H1 (cell line): Measurements from ENCODE around the gene ANKRD13B. TPM values are rescaled to one million over a fixed set of nuclear protein-coding genes. Genes with fewer than 3 reads are reported as not detected.
A peak's percentile ranks its signal among the peaks of the same experiment; 100 is the strongest.

ENCODE experiments used
- CTCF ChIA-PET: fragments of 300-600 bp; sonication (Branson Sonifier 250); formaldehyde crosslinking; loops from one replicate; lab custom pipeline; 2021; ENCODE audit not compliant: partially characterized antibody; lab: Charles Lee
- POLR2A ChIA-PET: fragments of 300-600 bp; sonication (Branson Sonifier 250); formaldehyde crosslinking; loops from one replicate; lab custom pipeline; 2021; ENCODE audit warnings: inconsistent platforms; ENCODE audit not compliant: partially characterized antibody; lab: Charles Lee
- DNase-seq, 2 experiments: peaks; one replicate each; pipeline versions ENCODE4 v3.0.0 to v3.0.0-alpha.2; 2010 to 2022; ENCODE audit warnings: low spot score in 2 of 2, low read depth in 1 of 2, mixed read lengths in 1 of 2
- FAIRE-seq: peaks from 2 replicates; lab custom pipeline; 2011; peaks lifted over from hg19 to GRCh38; lab: Jason Lieb, UNC
- H2AFZ ChIP-seq: 2 replicates; pipeline ENCODE4 v1.8.1; 2012; ENCODE audit warnings: low read length, inconsistent platforms
- H2AK5ac ChIP-seq: 2 replicates; pipeline ENCODE4 v1.6.1; 2013; ENCODE audit warnings: low read depth, low read length
- H2BK120ac ChIP-seq: replicated peaks from 2 replicates; pipeline ENCODE3; 2013; ENCODE audit warnings: low read depth, low read length, inconsistent platforms
- H2BK12ac ChIP-seq: 2 replicates; pipeline ENCODE4 v1.6.1; 2013; ENCODE audit warnings: low read depth, low read length
- H2BK15ac ChIP-seq: 2 replicates; pipeline ENCODE4 v1.6.1; 2013; ENCODE audit warnings: low read length
- H2BK20ac ChIP-seq: 2 replicates; pipeline ENCODE4 v1.6.1; 2013; ENCODE audit warnings: low read length
- H2BK5ac ChIP-seq: 2 replicates; pipeline ENCODE4 v1.6.1; 2013; ENCODE audit warnings: low read depth, low read length
- H3K14ac ChIP-seq: 2 replicates; pipeline ENCODE4 v1.6.1; 2013; ENCODE audit warnings: inconsistent platforms; ENCODE audit not compliant: insufficient read length
- H3K18ac ChIP-seq: 2 replicates; pipeline ENCODE4 v1.6.1; 2013; ENCODE audit warnings: low read length; ENCODE audit errors: extremely low read depth
- H3K23ac ChIP-seq: 2 replicates; pipeline ENCODE4 v1.6.1; 2013; ENCODE audit warnings: inconsistent platforms; ENCODE audit not compliant: insufficient read length
- H3K23me2 ChIP-seq: 2 replicates; pipeline ENCODE4 v1.6.1; 2013; ENCODE audit warnings: low read depth, low read length
- H3K27ac ChIP-seq: 2 replicates; pipeline ENCODE4 v1.6.1; 2011; ENCODE audit warnings: low read depth, low read length, inconsistent platforms
- H3K27me3 ChIP-seq, 4 experiments: replicated peaks in 1 of 4; 1 replicate in 1 of 4; 2 replicates in 3 of 4; pipeline versions ENCODE4 v1.6.1 to v1.8.1; 2011 to 2013; ENCODE audit warnings: low read length in 3 of 4, mild to moderate bottlenecking in 3 of 4, inconsistent platforms in 2 of 4, mixed read lengths in 2 of 4, moderate library complexity in 1 of 4; ENCODE audit not compliant: control insufficient read depth in 3 of 4, insufficient read depth in 3 of 4; ENCODE audit errors: extremely low read depth in 1 of 4
- H3K36me3 ChIP-seq, 4 experiments: 2 replicates each; pipeline versions ENCODE4 v1.6.1 to v1.8.1; 2011 to 2013; ENCODE audit warnings: mild to moderate bottlenecking in 4 of 4, low read length in 3 of 4, moderate library complexity in 2 of 4, control low read depth in 1 of 4, inconsistent platforms in 1 of 4; ENCODE audit not compliant: insufficient read depth in 4 of 4, control insufficient read depth in 2 of 4
- H3K4ac ChIP-seq: replicated peaks from 2 replicates; pipeline ENCODE3; 2013; ENCODE audit warnings: low read length, low read depth, mixed read lengths, inconsistent platforms; ENCODE audit not compliant: insufficient read length
- H3K4me1 ChIP-seq, 4 experiments: replicated peaks in 1 of 4; 1 replicate in 1 of 4; 2 replicates in 3 of 4; pipeline versions ENCODE4 v1.6.1 to v1.8.1; 2011 to 2013; ENCODE audit warnings: low read length in 3 of 4, inconsistent platforms in 2 of 4, mixed read lengths in 1 of 4; ENCODE audit not compliant: insufficient read depth in 4 of 4, control insufficient read depth in 3 of 4
- H3K4me2 ChIP-seq, 2 experiments: 2 replicates each; pipeline versions ENCODE4 v1.6.1 to v1.8.1; 2011 to 2013; ENCODE audit warnings: low read depth in 2 of 2, low read length in 2 of 2, control low read depth in 1 of 2, inconsistent platforms in 1 of 2, mild to moderate bottlenecking in 1 of 2; ENCODE audit not compliant: insufficient read depth in 1 of 2
- H3K4me3 ChIP-seq, 4 experiments: fragments of 200-600, 300-600 bp in 1 of 4; sonication (generic), shearing (Covaris generic), sonication (Bioruptor Twin) in 1 of 4; 2 replicates each; pipeline versions ENCODE4 v1.5.1 to v1.8.1; 2011 to 2016; ENCODE audit warnings: low read length in 4 of 4, low read depth in 3 of 4, control low read depth in 2 of 4, inconsistent platforms in 2 of 4, mild to moderate bottlenecking in 2 of 4, mixed read lengths in 1 of 4, moderate library complexity in 1 of 4; ENCODE audit not compliant: insufficient read depth in 2 of 4; ENCODE audit errors: extremely low read depth in 1 of 4
- H3K56ac ChIP-seq: replicated peaks from 2 replicates; pipeline ENCODE3; 2013; ENCODE audit warnings: low read depth, mild to moderate bottlenecking, mixed read lengths, low read length, inconsistent platforms; ENCODE audit not compliant: insufficient read length
- H3K79me1 ChIP-seq: 2 replicates; pipeline ENCODE4 v1.6.1; 2013; ENCODE audit warnings: low read depth, low read length, control low read depth
- H3K79me2 ChIP-seq, 2 experiments: 2 replicates each; pipeline versions ENCODE4 v1.6.1 to v1.8.1; 2012 to 2013; ENCODE audit warnings: low read length in 2 of 2, mild to moderate bottlenecking in 2 of 2, inconsistent platforms in 1 of 2; ENCODE audit not compliant: insufficient read depth in 2 of 2, control insufficient read depth in 1 of 2
- H3K9ac ChIP-seq, 4 experiments: replicated peaks in 1 of 4; 1 replicate in 1 of 4; 2 replicates in 3 of 4; pipeline versions ENCODE4 v1.6.1 to v1.8.1; 2011 to 2013; ENCODE audit warnings: low read depth in 3 of 4, low read length in 3 of 4, control low read depth in 2 of 4, mild to moderate bottlenecking in 2 of 4, moderate library complexity in 2 of 4, inconsistent platforms in 1 of 4; ENCODE audit errors: extremely low read depth in 1 of 4
- H3K9me3 ChIP-seq, 2 experiments: 2 replicates each; pipeline versions ENCODE4 v1.6.1 to v1.8.1; 2012 to 2013; ENCODE audit warnings: mild to moderate bottlenecking in 2 of 2, moderate library complexity in 2 of 2, control low read depth in 1 of 2, inconsistent platforms in 1 of 2, low read depth in 1 of 2, low read length in 1 of 2, mixed read lengths in 1 of 2; ENCODE audit not compliant: insufficient read depth in 2 of 2
- H4K20me1 ChIP-seq, 2 experiments: replicated peaks in 1 of 2; 2 replicates each; pipeline versions ENCODE3 to v1.8.1; 2011 to 2013; ENCODE audit warnings: inconsistent platforms in 2 of 2, low read length in 2 of 2, mild to moderate bottlenecking in 1 of 2; ENCODE audit not compliant: insufficient read depth in 2 of 2, control insufficient read depth in 1 of 2
- H4K5ac ChIP-seq: 2 replicates; pipeline ENCODE4 v1.6.1; 2013; ENCODE audit warnings: low read length, low read depth, mixed read lengths, inconsistent platforms; ENCODE audit not compliant: insufficient read length
- H4K8ac ChIP-seq: 2 replicates; pipeline ENCODE4 v1.8.0; 2013; ENCODE audit warnings: mild to moderate bottlenecking, moderate library complexity, low read length, inconsistent platforms; ENCODE audit not compliant: insufficient read depth; ENCODE audit errors: extremely low read depth
- H4K91ac ChIP-seq: replicated peaks from 2 replicates; pipeline ENCODE3; 2013; ENCODE audit warnings: low read length, mixed read lengths, inconsistent platforms; ENCODE audit not compliant: insufficient read length
- CBX5 ChIP-seq: fragments of 300-800, 300-1000 bp; sonication (generic); IDR thresholded peaks from 2 replicates; pipeline ENCODE4 v1.7.1; 2016; ENCODE audit warnings: antibody characterized with exemption, low read length, low read depth
- CHD2 ChIP-seq: IDR thresholded peaks from 2 replicates; pipeline ENCODE4 v1.6.1; 2012; ENCODE audit warnings: low read length, improper control_type of control experiment
- EZH2 ChIP-seq: fragments of 200-600 bp; sonication (generic); IDR thresholded peaks from 2 replicates; pipeline ENCODE4 v1.7.1; 2012; ENCODE audit warnings: low read depth, mild to moderate bottlenecking, moderate library complexity, low read length, inconsistent platforms; ENCODE audit not compliant: severe bottlenecking
- RNF2 ChIP-seq: fragments of 200-900, 300-1000 bp; sonication (generic); IDR thresholded peaks from 2 replicates; pipeline ENCODE4 v1.7.1; 2016; ENCODE audit warnings: borderline replicate concordance, low read depth, mild to moderate bottlenecking, antibody characterized with exemption, low read length; ENCODE audit not compliant: poor library complexity, severe bottlenecking; ENCODE audit errors: missing control alignments
- SP2 ChIP-seq: IDR thresholded peaks from 2 replicates; pipeline ENCODE4 v1.6.1; 2012; ENCODE audit warnings: mild to moderate bottlenecking, low read length, inconsistent platforms
- SRF ChIP-seq: IDR thresholded peaks from 2 replicates; pipeline ENCODE4 v1.6.1; 2011; ENCODE audit warnings: mild to moderate bottlenecking, low read depth, low read length, moderate library complexity
- WGBS, 2 experiments: shearing (Covaris generic) in 1 of 2; methylation state at CpG; one replicate each; pipeline versions ENCODE4 v1.1.6 to v1.1.7; 2013 to 2015; ENCODE audit warnings: low lambda C conversion rate in 2 of 2, mixed read lengths in 2 of 2, inconsistent platforms in 1 of 2, low coverage in 1 of 2, missing lambda C conversion rate in 1 of 2; ENCODE audit not compliant: insufficient replicate concordance in 2 of 2, insufficient coverage in 1 of 2, insufficient read length in 1 of 2; ENCODE audit errors: extremely low coverage in 1 of 2, missing lambda C conversion rate in 1 of 2; 5-methylcytosine and 5-hydroxymethylcytosine counted together
- polyA plus RNA-seq, 7 experiments: library from polyadenylated mRNA; depleted of rRNA in 3 of 7; stranded (reverse) in 5 of 7; unstranded in 2 of 7; fragments of >200 nt in 5 of 7; fragments of 200-250 nt in 2 of 7; gene quantifications; 1 replicate in 5 of 7; 2 replicates in 1 of 7; 4 replicates in 1 of 7; pipeline versions ENCODE4 v1.2.1 to v1.2.3, GENCODE V29; 2011 to 2013; ENCODE audit warnings: missing spikeins in 2 of 7, mixed read lengths in 2 of 7
- total RNA-seq: library from RNA; stranded (reverse); fragmentation: NEBNext Ultra II Directional; extraction: Animal tissue kit (Norgen Biotek cat#: 25700); gene quantifications from 2 replicates; pipeline ENCODE4 v1.2.1, GENCODE V29; 2021
- TF ChIP-seq, protein P1 (sequence below), 3 experiments: IDR thresholded peaks; 1 replicate in 2 of 3; 2 replicates in 1 of 3; pipeline versions ENCODE4 v1.5.1 to v1.6.1; 2011; ENCODE audit warnings: low read length in 3 of 3, mild to moderate bottlenecking in 3 of 3, inconsistent platforms in 2 of 3, low read depth in 1 of 3, moderate library complexity in 1 of 3; ENCODE audit not compliant: insufficient read depth in 1 of 3; ENCODE audit errors: control extremely low read depth in 1 of 3

The ANKRD13B gene
- total and polyA plus RNA-seq, 2 of the 8 experiments (the other 6 are each of a cell fraction or from before 2014, with no cell fraction given) = 16.4 to 48.5 TPM

DNA sequence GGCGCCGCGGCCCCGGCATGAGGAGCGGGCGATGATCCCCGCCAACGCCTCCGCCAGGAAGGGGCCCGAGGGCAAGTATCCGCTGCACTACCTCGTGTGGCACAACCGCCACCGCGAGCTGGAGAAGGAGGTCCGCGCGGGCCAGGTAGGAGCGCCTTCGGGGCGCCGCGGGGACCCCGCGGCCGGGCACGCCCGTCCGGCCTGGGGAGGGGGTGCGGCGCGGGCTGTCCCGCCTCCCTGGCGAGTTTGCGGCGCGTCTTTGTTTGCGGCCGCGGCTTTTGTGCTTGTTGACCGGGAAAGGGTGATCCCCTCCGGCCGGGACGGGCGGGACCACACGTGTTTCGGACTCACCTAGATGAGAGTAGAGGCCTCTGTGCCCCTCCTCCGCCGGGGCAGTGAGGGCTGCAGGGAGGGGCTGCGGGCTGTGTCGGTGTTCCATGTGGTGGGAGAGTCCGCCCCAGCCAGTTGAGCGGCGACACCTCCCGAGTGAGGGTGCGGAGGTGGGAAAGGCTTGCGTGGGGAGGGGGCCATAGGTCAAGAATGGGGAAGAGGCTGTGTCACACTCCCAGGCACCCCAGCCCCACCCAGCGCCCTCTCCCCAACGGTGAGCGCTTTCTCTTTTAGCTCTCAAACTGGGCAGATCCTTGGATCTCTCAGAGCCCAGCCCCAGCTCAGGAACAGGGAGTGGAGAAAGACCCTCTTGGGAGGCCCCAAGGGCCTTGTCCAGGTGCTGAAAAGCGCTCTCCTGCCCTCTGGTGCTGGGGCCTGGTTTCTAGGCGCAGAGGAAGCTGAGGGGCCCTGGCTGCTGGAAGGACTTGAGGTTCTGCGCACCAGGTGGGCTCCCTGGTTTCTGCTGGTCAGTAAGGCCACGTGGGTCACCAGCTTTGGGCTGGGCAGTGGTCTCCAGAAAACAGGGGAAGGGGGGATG, 923 bp downstream of the ANKRD13B start:
- Histone ChIP-seq H3K23me2 (peaks cover 33% of the 10 kb centered on the region), H2AFZ (no peak overlapping the region), H2AK5ac (no peak overlapping the region), H3K79me1 (peaks cover 8% of the 10 kb centered on the region), H3K27ac (no peak overlapping the region), H3K4ac (peak overlapping the region; percentile 75), H3K56ac (no peak overlapping the region), H4K91ac (no peak overlapping the region), H3K27me3 (peaks cover 0 to 6% (median 5%) of the 10 kb centered on the region in 4 experiments; a peak in 2 of 7 replicates), H3K79me2 (peaks cover 0 to 27% of the 10 kb centered on the region in 2 experiments; a peak in 2 of 4 replicates), H3K9me3 (no peaks in the 10 kb centered on the region), H2BK120ac (no peak overlapping the region), H3K14ac (no peak overlapping the region), H3K23ac (no peak overlapping the region), H3K4me2 (peak overlapping the region; percentile 86 to 93), H4K8ac (peak overlapping the region; percentile 63), H3K4me3 (peak overlapping the region; percentile 38 to 83 (median 68)), H4K5ac (no peak overlapping the region), H3K4me1 (peaks cover 10 to 60% (median 38%) of the 10 kb centered on the region in 4 experiments), H3K36me3 (no peaks in the 10 kb centered on the region), H2BK12ac (peak overlapping the region; percentile 63; the same call in 1 of the 2 replicates), H2BK15ac (no peak overlapping the region), H2BK20ac (no peak overlapping the region), H4K20me1 (peaks cover under 1 to 17% of the 10 kb centered on the region in 2 experiments), H3K9ac (no peak overlapping the region), H3K18ac (no peak overlapping the region), H2BK5ac (no peak overlapping the region; the same call in 1 of the 2 replicates)
- DNase-seq (peak in 1 of 2 experiments; percentile 72), FAIRE-seq (no peak)
- POLR2A ChIA-PET = interaction anchor here (0.9 to 3.6 kb wide), 8 partner anchors 12 to 300 kb away, joined by 4 to 30 read pairs (median 4); partner anchors contain the start of gene NUFIP2
- CTCF ChIA-PET = interaction anchor here (0.8 to 5.0 kb wide), 10 partner anchors 8 to 641 kb away, joined by 3 to 167 read pairs (median 6); partner anchors contain the start of gene TP53I13
- 2% methylated on average over 44 of the region's 64 CpGs; no CpG with 5 or more reads in 1 of the 2 experiments for WGBS, 2 experiments
- TF ChIP-seq SP2 = no peak
- no peak for TF ChIP-seq SRF
- TF ChIP-seq CHD2 = 0 out of 2 replicates have a peak, but pooled peaks have one; percentile 9
- TF ChIP-seq RNF2 = no peak
- TF ChIP-seq EZH2 = peak; percentile 29
- TF ChIP-seq CBX5 = no peak
- TF ChIP-seq, protein P1, sequence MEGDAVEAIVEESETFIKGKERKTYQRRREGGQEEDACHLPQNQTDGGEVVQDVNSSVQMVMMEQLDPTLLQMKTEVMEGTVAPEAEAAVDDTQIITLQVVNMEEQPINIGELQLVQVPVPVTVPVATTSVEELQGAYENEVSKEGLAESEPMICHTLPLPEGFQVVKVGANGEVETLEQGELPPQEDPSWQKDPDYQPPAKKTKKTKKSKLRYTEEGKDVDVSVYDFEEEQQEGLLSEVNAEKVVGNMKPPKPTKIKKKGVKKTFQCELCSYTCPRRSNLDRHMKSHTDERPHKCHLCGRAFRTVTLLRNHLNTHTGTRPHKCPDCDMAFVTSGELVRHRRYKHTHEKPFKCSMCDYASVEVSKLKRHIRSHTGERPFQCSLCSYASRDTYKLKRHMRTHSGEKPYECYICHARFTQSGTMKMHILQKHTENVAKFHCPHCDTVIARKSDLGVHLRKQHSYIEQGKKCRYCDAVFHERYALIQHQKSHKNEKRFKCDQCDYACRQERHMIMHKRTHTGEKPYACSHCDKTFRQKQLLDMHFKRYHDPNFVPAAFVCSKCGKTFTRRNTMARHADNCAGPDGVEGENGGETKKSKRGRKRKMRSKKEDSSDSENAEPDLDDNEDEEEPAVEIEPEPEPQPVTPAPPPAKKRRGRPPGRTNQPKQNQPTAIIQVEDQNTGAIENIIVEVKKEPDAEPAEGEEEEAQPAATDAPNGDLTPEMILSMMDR (IDR thresholded peaks at IDR 0.05; ENCODE audit: control extremely low read depth in 1 of 3, insufficient read depth in 1 of 3, low read depth in 1 of 3, low read length in 3 of 3) = peak; percentile 46 to 49 (median 48)
